ENCODE results near the gene SPATA32.

The SPATA32 gene

GRCh38 chr17:45228763-45229539, 32.9 kb downstream of the SPATA32 start:
- Mint-ChIP-seq H3K36me3 (ENCODE audit: low read depth) (peaks cover 48% of the 10 kb centered on the region), H3K4me1 (ENCODE audit: low read depth) (peaks cover 78% of the 10 kb centered on the region), H3K9me3 (no peaks in the 10 kb centered on the region), H3K4me3 (peak overlapping the region; percentile 99), H3K27me3 (ENCODE audit: low read depth) (no peaks in the 10 kb centered on the region), H3K27ac (peak overlapping the region; percentile 98)
- DNase-seq (ENCODE audit: low spot score), result peak; percentile 94

GRCh38 chr17:45227926-45228762, 33.8 kb downstream of the SPATA32 start:
- Mint-ChIP-seq H3K4me3 (peak overlapping the region; percentile 99), H3K9me3 (no peaks in the 10 kb centered on the region), H3K27me3 (ENCODE audit: low read depth) (no peaks in the 10 kb centered on the region), H3K36me3 (ENCODE audit: low read depth) (peaks cover 51% of the 10 kb centered on the region), H3K27ac (peak overlapping the region; percentile 98), H3K4me1 (ENCODE audit: low read depth) (peaks cover 75% of the 10 kb centered on the region)
- no peak for DNase-seq (ENCODE audit: low spot score)

GRCh38 chr17:45227101-45227925, 34.6 kb downstream of the SPATA32 start:
- Mint-ChIP-seq H3K27ac (peak overlapping the region; percentile 98), H3K4me3 (peak overlapping the region; percentile 99), H3K4me1 (ENCODE audit: low read depth) (peaks cover 69% of the 10 kb centered on the region), H3K36me3 (ENCODE audit: low read depth) (peaks cover 53% of the 10 kb centered on the region), H3K27me3 (ENCODE audit: low read depth) (no peaks in the 10 kb centered on the region), H3K9me3 (no peaks in the 10 kb centered on the region)
- peak; percentile 33 for DNase-seq (ENCODE audit: low spot score)

- Mint-ChIP-seq H3K4me1 (ENCODE audit: low read depth) (peaks cover 65% of the 10 kb centered on the region), H3K27me3 (ENCODE audit: low read depth) (no peaks in the 10 kb centered on the region), H3K36me3 (ENCODE audit: low read depth) (peaks cover 47% of the 10 kb centered on the region)
Measured at GRCh38 chr17:45226576-45226975, 35.3 kb downstream of the SPATA32 start.

GRCh38 chr17:45225964-45226530, 35.8 kb downstream of the SPATA32 start:
- peaks cover 47% of the 10 kb centered on the region for H3K36me3 Mint-ChIP-seq (ENCODE audit: low read depth)
- H3K27me3 Mint-ChIP-seq (ENCODE audit: low read depth), result no peaks in the 10 kb centered on the region
- no peaks in the 10 kb centered on the region for H3K9me3 Mint-ChIP-seq
- peak overlapping the region; percentile 99 for H3K4me3 Mint-ChIP-seq
- peak; percentile 95 for DNase-seq (ENCODE audit: low spot score)
- peak overlapping the region; percentile 98 for H3K27ac Mint-ChIP-seq
- H3K4me1 Mint-ChIP-seq (ENCODE audit: low read depth), result peaks cover 62% of the 10 kb centered on the region

More at GRCh38 chr17:45226576-45226975, 35.3 kb downstream of the SPATA32 start:
- Mint-ChIP-seq H3K9me3 (no peaks in the 10 kb centered on the region), H3K27ac (peak overlapping the region; percentile 98), H3K4me3 (peak overlapping the region; percentile 99)
- DNase-seq (ENCODE audit: low spot score), result no peak

- peaks cover 66% of the 10 kb centered on the region for H3K4me1 Mint-ChIP-seq (ENCODE audit: low read depth)
- no peaks in the 10 kb centered on the region for H3K27me3 Mint-ChIP-seq (ENCODE audit: low read depth)
- H3K9me3 Mint-ChIP-seq, result no peaks in the 10 kb centered on the region
- H3K4me3 Mint-ChIP-seq, result peak overlapping the region; percentile 99
- peak overlapping the region; percentile 98 for H3K27ac Mint-ChIP-seq
- H3K36me3 Mint-ChIP-seq (ENCODE audit: low read depth), result peaks cover 47% of the 10 kb centered on the region
- DNase-seq (ENCODE audit: low spot score), result peak; percentile 32
Measured at GRCh38 chr17:45225051-45225700, 36.7 kb downstream of the SPATA32 start.

GRCh38 chr17:45224671-45225050, 37.2 kb downstream of the SPATA32 start:
- H3K27ac Mint-ChIP-seq, result peak overlapping the region; percentile 98
- peaks cover 52% of the 10 kb centered on the region for H3K36me3 Mint-ChIP-seq (ENCODE audit: low read depth)
- H3K4me3 Mint-ChIP-seq, result peak overlapping the region; percentile 99
- peaks cover 67% of the 10 kb centered on the region for H3K4me1 Mint-ChIP-seq (ENCODE audit: low read depth)
- H3K9me3 Mint-ChIP-seq, result no peaks in the 10 kb centered on the region
- peak; percentile 28 for DNase-seq (ENCODE audit: low spot score)
- no peaks in the 10 kb centered on the region for H3K27me3 Mint-ChIP-seq (ENCODE audit: low read depth)

GRCh38 chr17:45223539-45224528, 38.1 kb downstream of the SPATA32 start:
- no peaks in the 10 kb centered on the region for H3K9me3 Mint-ChIP-seq
- peaks cover 68% of the 10 kb centered on the region for H3K4me1 Mint-ChIP-seq (ENCODE audit: low read depth)
- DNase-seq (ENCODE audit: low spot score), result peak; percentile 75
- no peaks in the 10 kb centered on the region for H3K27me3 Mint-ChIP-seq (ENCODE audit: low read depth)
- peak overlapping the region; percentile 99 for H3K4me3 Mint-ChIP-seq
- peaks cover 61% of the 10 kb centered on the region for H3K36me3 Mint-ChIP-seq (ENCODE audit: low read depth)
- peak overlapping the region; percentile 98 for H3K27ac Mint-ChIP-seq

GRCh38 chr17:45222996-45223538, 38.8 kb downstream of the SPATA32 start:
- peak overlapping the region; percentile 98 for H3K27ac Mint-ChIP-seq
- H3K9me3 Mint-ChIP-seq, result no peaks in the 10 kb centered on the region
- no peak for DNase-seq (ENCODE audit: low spot score)
- no peaks in the 10 kb centered on the region for H3K27me3 Mint-ChIP-seq (ENCODE audit: low read depth)
- H3K4me3 Mint-ChIP-seq, result peak overlapping the region; percentile 99
- peaks cover 60% of the 10 kb centered on the region for H3K36me3 Mint-ChIP-seq (ENCODE audit: low read depth)
- peaks cover 62% of the 10 kb centered on the region for H3K4me1 Mint-ChIP-seq (ENCODE audit: low read depth)

- H3K9me3 Mint-ChIP-seq, result no peaks in the 10 kb centered on the region
- peaks cover 64% of the 10 kb centered on the region for H3K36me3 Mint-ChIP-seq (ENCODE audit: low read depth)
- H3K27ac Mint-ChIP-seq, result peak overlapping the region; percentile 98
- H3K4me1 Mint-ChIP-seq (ENCODE audit: low read depth), result peaks cover 59% of the 10 kb centered on the region
- H3K4me3 Mint-ChIP-seq, result peak overlapping the region; percentile 99
- DNase-seq (ENCODE audit: low spot score), result peak; percentile 59
- no peaks in the 10 kb centered on the region for H3K27me3 Mint-ChIP-seq (ENCODE audit: low read depth)
Measured at GRCh38 chr17:45222289-45222995, 39.5 kb downstream of the SPATA32 start.

GRCh38 chr17:45222014-45222288, 39.9 kb downstream of the SPATA32 start:
- Mint-ChIP-seq H3K4me1 (ENCODE audit: low read depth) (peaks cover 55% of the 10 kb centered on the region), H3K27me3 (ENCODE audit: low read depth) (no peaks in the 10 kb centered on the region), H3K4me3 (no peak overlapping the region), H3K36me3 (ENCODE audit: low read depth) (peaks cover 68% of the 10 kb centered on the region), H3K9me3 (no peaks in the 10 kb centered on the region), H3K27ac (no peak overlapping the region)
- no peak for DNase-seq (ENCODE audit: low spot score)

Data from T-helper 2 cell treated with Interferon-gamma antibody and Interleukin-4, amounts not matched to agents 5 μg/mL and 100 μg/mL, for 36 hours (primary cell).